Stimulated activated effector memory CD8-positive, alpha-beta T cell treated with anti-CD3 and anti-CD28 coated beads, Interleukin-12 subunit alpha, Interleukin-12 subunit beta, amount 100 ng/mL, for 72 hours (primary cell): ENCODE measurements around the gene RAB3IP.
"Not testable (repeated sequence)": the region's sequence is repeated elsewhere in the genome, so short reads cannot be mapped to it uniquely, and the experiment has no call there.

ENCODE experiments used
- ATAC-seq: fragments of 150-1000 bp; cut with Tn5 transposase; 2 replicates; pipeline ENCODE4 v1.10.0; 2021
- DNase-seq, 2 donors: peaks; one replicate each; pipeline ENCODE4 v3.0.0; 2021 to 2022; ENCODE audit warnings: low spot score in 2 of 2
- H3K27ac Mint-ChIP-seq: one replicate; pipeline ENCODE4 v1.8.0; 2022; ENCODE audit warnings: mild to moderate bottlenecking, mixed read lengths
- H3K36me3 Mint-ChIP-seq: one replicate; pipeline ENCODE4 v1.8.0; 2022; ENCODE audit warnings: mild to moderate bottlenecking, mixed read lengths
- H3K4me1 Mint-ChIP-seq: one replicate; pipeline ENCODE4 v1.8.0; 2022; ENCODE audit warnings: mixed read lengths
- H3K4me3 Mint-ChIP-seq: one replicate; pipeline ENCODE4 v1.8.0; 2022; ENCODE audit warnings: mild to moderate bottlenecking, mixed read lengths
- H3K9me3 Mint-ChIP-seq: one replicate; pipeline ENCODE4 v1.8.0; 2022; ENCODE audit warnings: mixed read lengths

Gene RAB3IP

GRCh38 chr12:69807101-69807897 lies 68.6 kb downstream of the RAB3IP start:
- H3K27ac Mint-ChIP-seq, H3K4me3 Mint-ChIP-seq, DNase-seq, ATAC-seq, H3K4me1 Mint-ChIP-seq: not testable (repeated sequence)
- H3K36me3 Mint-ChIP-seq: peaks cover 20% of the 10 kb centered on the region
- peaks cover 18% of the 10 kb centered on the region for H3K9me3 Mint-ChIP-seq

- H3K9me3 Mint-ChIP-seq: peaks cover 15% of the 10 kb centered on the region
- no peaks in the 10 kb centered on the region for H3K4me1 Mint-ChIP-seq
- DNase-seq (no peak), ATAC-seq (no peak)
- no peak overlapping the region for H3K27ac Mint-ChIP-seq
- peaks cover 36% of the 10 kb centered on the region for H3K36me3 Mint-ChIP-seq
- H3K4me3 Mint-ChIP-seq: no peak overlapping the region
Measured at GRCh38 chr12:69810870-69811498, 72.3 kb downstream of the RAB3IP start.

GRCh38 chr12:69816082-69816481 lies 77.4 kb downstream of the RAB3IP start:
- DNase-seq (no peak), ATAC-seq (no peak)
- no peaks in the 10 kb centered on the region for H3K4me1 Mint-ChIP-seq
- H3K9me3 Mint-ChIP-seq: no peaks in the 10 kb centered on the region
- H3K36me3 Mint-ChIP-seq: peaks cover 24% of the 10 kb centered on the region
- no peak overlapping the region for H3K27ac Mint-ChIP-seq
- H3K4me3 Mint-ChIP-seq: no peak overlapping the region

- H3K4me1 Mint-ChIP-seq: no peaks in the 10 kb centered on the region
- no peak overlapping the region for H3K27ac Mint-ChIP-seq
- peaks cover 7% of the 10 kb centered on the region for H3K36me3 Mint-ChIP-seq
- ATAC-seq (no peak), DNase-seq (no peak)
- no peaks in the 10 kb centered on the region for H3K9me3 Mint-ChIP-seq
- no peak overlapping the region for H3K4me3 Mint-ChIP-seq
Measured at GRCh38 chr12:69821032-69821455, 82.4 kb downstream of the RAB3IP start.

- H3K27ac Mint-ChIP-seq: no peak overlapping the region
- no peaks in the 10 kb centered on the region for H3K4me1 Mint-ChIP-seq
- no peak overlapping the region for H3K4me3 Mint-ChIP-seq
- ATAC-seq (no peak), DNase-seq (no peak)
- H3K36me3 Mint-ChIP-seq: peaks cover 2% of the 10 kb centered on the region
- no peaks in the 10 kb centered on the region for H3K9me3 Mint-ChIP-seq
Measured at GRCh38 chr12:69821456-69822159, 82.9 kb downstream of the RAB3IP start.

GRCh38 chr12:69822201-69822860 lies 83.7 kb downstream of the RAB3IP start:
- no peak for DNase-seq
- H3K4me1 Mint-ChIP-seq: no peaks in the 10 kb centered on the region
- ATAC-seq: no peak
- H3K9me3 Mint-ChIP-seq: no peaks in the 10 kb centered on the region
- no peak overlapping the region for H3K4me3 Mint-ChIP-seq
- H3K27ac Mint-ChIP-seq: no peak overlapping the region
- no peaks in the 10 kb centered on the region for H3K36me3 Mint-ChIP-seq

- no peak overlapping the region for H3K4me3 Mint-ChIP-seq
- no peaks in the 10 kb centered on the region for H3K36me3 Mint-ChIP-seq
- ATAC-seq (no peak), DNase-seq (no peak)
- no peak overlapping the region for H3K27ac Mint-ChIP-seq
- H3K9me3 Mint-ChIP-seq: no peaks in the 10 kb centered on the region
- H3K4me1 Mint-ChIP-seq: no peaks in the 10 kb centered on the region
Measured at GRCh38 chr12:69824028-69824427, 85.4 kb downstream of the RAB3IP start.

GRCh38 chr12:69824966-69825560 lies 86.4 kb downstream of the RAB3IP start, which contains the start of gene MYRFL:
MYRFL (plus strand) TSS chr12:69825227; CDS start chr12:69825518, 291 bp downstream.
- no peak for DNase-seq
- H3K4me1 Mint-ChIP-seq: no peaks in the 10 kb centered on the region
- no peak within 1 kb of the TSS for H3K4me3 Mint-ChIP-seq
- H3K27ac Mint-ChIP-seq: no peak within 1 kb of the TSS
- ATAC-seq: no peak
- no peaks in the 10 kb centered on the region for H3K9me3 Mint-ChIP-seq
- no peaks in the 10 kb centered on the region for H3K36me3 Mint-ChIP-seq

- H3K36me3 Mint-ChIP-seq: no peaks in the 10 kb centered on the region
- ATAC-seq (no peak), DNase-seq (no peak)
- no peaks in the 10 kb centered on the region for H3K9me3 Mint-ChIP-seq
- no peak overlapping the region for H3K27ac Mint-ChIP-seq
- no peaks in the 10 kb centered on the region for H3K4me1 Mint-ChIP-seq
- no peak overlapping the region for H3K4me3 Mint-ChIP-seq
Measured at GRCh38 chr12:69828897-69829296, 90.2 kb downstream of the RAB3IP start.

GRCh38 chr12:69833696-69834095 lies 95.0 kb downstream of the RAB3IP start:
- Mint-ChIP-seq H3K9me3 (no peaks in the 10 kb centered on the region), H3K4me1 (no peaks in the 10 kb centered on the region), H3K4me3 (no peak overlapping the region), H3K36me3 (no peaks in the 10 kb centered on the region), H3K27ac (no peak overlapping the region)
- no peak for DNase-seq
- ATAC-seq: no peak

GRCh38 chr12:69834147-69834546 lies 95.5 kb downstream of the RAB3IP start:
- Mint-ChIP-seq H3K4me1 (no peaks in the 10 kb centered on the region), H3K9me3 (no peaks in the 10 kb centered on the region), H3K36me3 (no peaks in the 10 kb centered on the region), H3K27ac (no peak overlapping the region), H3K4me3 (no peak overlapping the region)
- ATAC-seq (no peak), DNase-seq (no peak)

- Mint-ChIP-seq H3K36me3 (no peaks in the 10 kb centered on the region), H3K4me1 (no peaks in the 10 kb centered on the region), H3K9me3 (no peaks in the 10 kb centered on the region), H3K4me3 (no peak overlapping the region), H3K27ac (no peak overlapping the region)
- no peak for ATAC-seq
- DNase-seq: no peak
Measured at GRCh38 chr12:69834576-69834975, 95.9 kb downstream of the RAB3IP start.

GRCh38 chr12:69835081-69835480 lies 96.4 kb downstream of the RAB3IP start:
- no peak overlapping the region for H3K4me3 Mint-ChIP-seq
- no peaks in the 10 kb centered on the region for H3K9me3 Mint-ChIP-seq
- H3K27ac Mint-ChIP-seq: no peak overlapping the region
- ATAC-seq: no peak
- H3K4me1 Mint-ChIP-seq: no peaks in the 10 kb centered on the region
- H3K36me3 Mint-ChIP-seq: no peaks in the 10 kb centered on the region
- DNase-seq: no peak

- Mint-ChIP-seq H3K27ac (no peak overlapping the region), H3K4me3 (no peak overlapping the region), H3K9me3 (no peaks in the 10 kb centered on the region), H3K4me1 (no peaks in the 10 kb centered on the region), H3K36me3 (no peaks in the 10 kb centered on the region)
- ATAC-seq (no peak), DNase-seq (no peak)
Measured at GRCh38 chr12:69836015-69836414, 97.4 kb downstream of the RAB3IP start.

GRCh38 chr12:69837191-69837590 lies 98.5 kb downstream of the RAB3IP start:
- DNase-seq: no peak
- no peak for ATAC-seq
- H3K4me1 Mint-ChIP-seq: no peaks in the 10 kb centered on the region
- no peaks in the 10 kb centered on the region for H3K36me3 Mint-ChIP-seq
- no peak overlapping the region for H3K4me3 Mint-ChIP-seq
- H3K9me3 Mint-ChIP-seq: no peaks in the 10 kb centered on the region
- H3K27ac Mint-ChIP-seq: no peak overlapping the region
